OCI-LY3 (cell line): ENCODE data around the gene PCDHA13.

Source experiments
- CTCF ChIP-seq: fragments of 200-600, 300-600 bp; sonication (generic); IDR thresholded peaks from 2 replicates; pipeline ENCODE4 v1.5.1; 2014; ENCODE audit warnings: antibody characterized with exemption, low read length, low read depth
- EZH2phosphoT487 ChIP-seq: fragments of 200-600 bp; shearing (Covaris generic); IDR thresholded peaks from 2 replicates; pipeline ENCODE4 v1.6.1; 2018; ENCODE audit warnings: antibody characterized with exemption, mixed run types, low read depth

- TF ChIP-seq CTCF = no peak
- TF ChIP-seq EZH2phosphoT487 = no peak
These were observed 24.0 kb upstream of the PCDHA13 start for GRCh38 chr5:140857987-140858240.
